Measurements from ENCODE around the gene CYTH4.
"Not testable (repeated sequence)": the region's sequence is repeated elsewhere in the genome, so short reads cannot be mapped to it uniquely, and the experiment has no call there.

CYTH4 gene, protein sequence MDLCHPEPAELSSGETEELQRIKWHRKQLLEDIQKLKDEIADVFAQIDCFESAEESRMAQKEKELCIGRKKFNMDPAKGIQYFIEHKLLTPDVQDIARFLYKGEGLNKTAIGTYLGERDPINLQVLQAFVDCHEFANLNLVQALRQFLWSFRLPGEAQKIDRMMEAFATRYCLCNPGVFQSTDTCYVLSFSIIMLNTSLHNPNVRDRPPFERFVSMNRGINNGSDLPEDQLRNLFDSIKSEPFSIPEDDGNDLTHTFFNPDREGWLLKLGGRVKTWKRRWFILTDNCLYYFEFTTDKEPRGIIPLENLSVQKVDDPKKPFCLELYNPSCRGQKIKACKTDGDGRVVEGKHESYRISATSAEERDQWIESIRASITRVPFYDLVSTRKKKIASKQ
- total RNA-seq: 180 to 392 (median 277) reads per million in 4 experiments

DNA sequence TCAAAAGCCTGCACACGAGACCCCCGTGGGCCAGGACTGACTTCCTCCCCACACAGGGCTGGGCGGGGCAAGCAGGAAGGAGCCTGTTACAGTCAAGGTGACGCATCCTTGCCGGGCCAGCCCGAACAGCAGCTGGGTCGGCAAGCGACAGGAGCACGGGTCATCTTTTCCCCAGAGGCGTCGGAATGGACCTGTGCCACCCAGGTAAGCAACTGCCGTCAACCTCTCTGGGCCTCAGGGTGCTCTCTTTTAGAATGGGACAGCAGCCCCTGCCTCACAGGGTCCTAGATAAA, at the start of gene CYTH4:
TSS of gene CYTH4 (plus strand) at position 124 of the 293 bp plus-strand sequence. CDS start at position 186, 62 bp downstream.
- peak; percentile 68 for DNase-seq

DNA sequence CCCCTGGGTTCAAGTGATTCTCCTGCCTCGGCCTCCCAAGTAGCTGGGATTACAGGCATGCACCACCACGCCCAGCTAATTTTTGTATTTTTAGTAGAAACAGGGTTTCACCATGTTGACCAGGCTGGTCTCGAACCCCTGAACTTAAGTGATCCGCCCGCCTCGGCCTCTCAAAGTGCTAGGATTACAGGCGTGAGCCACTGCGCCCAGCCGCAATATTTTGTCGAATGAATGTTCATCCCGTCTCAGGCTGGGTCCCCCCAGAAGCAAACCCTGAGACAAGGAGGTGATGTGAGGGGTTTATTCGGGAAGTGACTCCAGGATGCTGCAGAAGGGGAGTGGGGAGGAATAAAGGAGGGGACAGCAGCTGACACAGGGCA, 48.9 kb upstream of the CYTH4 start:
- DNase-seq: not testable (repeated sequence)

DNA sequence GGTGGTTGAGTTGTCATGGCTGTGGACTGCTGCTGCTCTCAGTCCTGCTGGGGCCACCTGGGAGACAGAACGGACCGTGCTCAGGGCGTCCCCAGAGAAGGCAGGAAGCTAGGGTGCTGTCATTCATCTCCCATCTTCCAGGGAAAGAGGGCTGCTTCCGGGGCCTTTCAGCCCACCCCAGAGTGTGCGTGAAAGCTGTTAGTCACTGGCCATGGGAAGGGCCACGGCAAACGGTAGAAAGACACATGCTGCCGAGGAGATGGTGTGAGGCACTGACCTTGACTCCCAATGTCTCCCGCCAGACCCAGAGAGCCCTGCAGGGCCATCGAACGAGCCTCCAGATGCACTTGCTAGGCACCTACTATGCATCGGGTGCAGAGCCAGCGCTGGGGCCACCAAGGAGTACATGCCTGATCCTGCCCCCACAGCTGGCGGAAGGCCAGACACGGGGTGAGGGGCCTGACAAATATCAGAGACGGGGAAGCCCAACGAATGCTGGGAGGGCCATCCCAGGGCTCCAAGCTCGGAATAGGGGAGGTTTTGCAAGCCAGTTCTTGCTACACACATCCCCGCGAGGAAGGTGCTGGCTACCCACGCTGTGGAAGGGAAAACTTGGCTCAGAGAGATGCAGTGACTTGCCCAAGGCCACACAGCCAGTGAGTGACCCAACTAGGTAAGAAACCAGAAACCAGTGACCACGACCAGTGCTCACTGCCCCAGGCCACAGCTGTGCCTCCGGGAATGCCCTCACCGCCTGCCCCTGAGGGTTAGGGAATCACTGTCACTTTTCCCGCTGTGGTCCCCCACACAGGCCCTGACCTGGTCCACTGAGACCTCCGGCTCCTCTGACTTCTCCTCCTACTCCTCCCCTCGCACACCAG, 48.3 kb upstream of the CYTH4 start:
- no peak for DNase-seq

DNA sequence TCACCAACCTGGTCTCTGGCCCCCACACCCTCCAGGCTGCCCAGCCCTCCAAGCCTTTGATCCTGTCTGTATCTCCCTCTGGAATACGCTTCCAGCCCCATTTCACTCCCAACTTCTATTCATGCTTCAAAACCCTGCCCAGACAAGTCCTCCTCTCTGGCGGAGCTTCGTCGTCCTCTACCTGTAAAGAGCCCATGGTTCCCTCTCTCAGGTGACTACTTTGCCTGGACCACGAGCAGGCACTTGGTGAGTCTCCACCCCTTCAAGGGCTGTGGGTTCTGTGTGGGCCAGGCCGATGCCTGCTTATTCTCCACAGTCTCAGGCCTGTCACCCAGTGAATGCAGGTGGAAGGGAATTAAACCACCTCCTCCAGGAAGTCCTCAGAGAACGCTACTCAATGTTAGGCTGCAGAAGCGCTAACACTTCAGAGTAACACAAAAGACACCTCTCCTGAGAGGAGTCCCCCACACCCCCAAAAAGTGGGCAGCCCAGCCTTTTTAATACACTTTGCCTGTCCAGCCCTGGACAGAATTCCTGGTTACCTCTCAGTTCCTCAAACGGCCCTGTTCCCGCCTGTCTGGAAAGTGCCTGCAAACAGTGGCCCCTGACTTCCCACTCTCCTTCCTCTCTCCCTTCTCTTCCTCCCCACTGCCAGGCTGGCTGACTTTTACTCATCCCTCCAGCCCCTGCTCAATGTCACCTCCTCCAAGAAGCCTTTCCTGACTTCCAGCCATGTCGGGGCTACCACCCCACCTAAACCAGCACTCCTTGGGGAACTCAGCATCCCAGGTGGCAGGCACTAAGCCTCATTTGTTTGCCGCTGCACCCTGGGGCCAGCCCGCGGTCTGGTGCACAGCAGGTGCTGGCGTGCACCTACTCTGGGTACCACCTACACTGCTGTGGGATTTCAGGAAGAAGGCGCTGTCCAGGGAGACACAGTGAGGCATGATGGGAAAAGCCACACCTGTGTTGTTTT, 47.3 kb upstream of the CYTH4 start:
- no peak for DNase-seq

DNA sequence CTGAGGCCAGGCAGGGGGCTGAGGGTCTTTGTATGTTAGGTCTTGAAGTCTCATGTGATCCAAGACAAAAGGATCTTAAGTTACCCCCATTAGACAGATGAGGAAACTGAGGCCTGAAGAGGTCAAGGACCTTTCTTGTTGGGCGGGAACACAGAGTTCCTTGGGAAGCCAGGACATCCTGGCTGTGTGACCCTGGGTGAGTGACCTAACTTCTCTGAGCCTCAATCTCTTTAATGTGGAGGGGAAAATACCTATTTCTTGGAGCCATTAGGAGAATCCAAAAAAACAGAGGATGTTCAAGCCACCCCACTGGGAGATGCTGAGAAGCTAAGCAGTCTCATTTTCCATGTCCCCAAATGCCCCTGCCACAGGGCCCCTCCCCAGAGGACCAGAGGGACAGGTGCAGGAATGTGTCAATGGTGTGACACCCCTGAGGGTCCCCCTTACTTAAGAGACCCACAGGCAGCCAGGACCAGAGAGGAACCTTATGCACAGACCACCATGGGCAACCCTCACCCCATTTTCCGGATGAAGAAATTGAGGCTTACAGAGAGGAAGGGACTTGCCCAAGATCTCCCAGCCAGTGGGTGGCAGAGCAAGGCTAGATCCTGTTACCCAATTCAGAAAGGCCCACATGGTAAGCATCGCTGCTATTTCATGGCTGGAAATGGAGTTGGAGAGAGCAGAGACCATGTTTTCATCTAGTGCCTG, 46.3 kb upstream of the CYTH4 start:
- no peak for DNase-seq

DNA sequence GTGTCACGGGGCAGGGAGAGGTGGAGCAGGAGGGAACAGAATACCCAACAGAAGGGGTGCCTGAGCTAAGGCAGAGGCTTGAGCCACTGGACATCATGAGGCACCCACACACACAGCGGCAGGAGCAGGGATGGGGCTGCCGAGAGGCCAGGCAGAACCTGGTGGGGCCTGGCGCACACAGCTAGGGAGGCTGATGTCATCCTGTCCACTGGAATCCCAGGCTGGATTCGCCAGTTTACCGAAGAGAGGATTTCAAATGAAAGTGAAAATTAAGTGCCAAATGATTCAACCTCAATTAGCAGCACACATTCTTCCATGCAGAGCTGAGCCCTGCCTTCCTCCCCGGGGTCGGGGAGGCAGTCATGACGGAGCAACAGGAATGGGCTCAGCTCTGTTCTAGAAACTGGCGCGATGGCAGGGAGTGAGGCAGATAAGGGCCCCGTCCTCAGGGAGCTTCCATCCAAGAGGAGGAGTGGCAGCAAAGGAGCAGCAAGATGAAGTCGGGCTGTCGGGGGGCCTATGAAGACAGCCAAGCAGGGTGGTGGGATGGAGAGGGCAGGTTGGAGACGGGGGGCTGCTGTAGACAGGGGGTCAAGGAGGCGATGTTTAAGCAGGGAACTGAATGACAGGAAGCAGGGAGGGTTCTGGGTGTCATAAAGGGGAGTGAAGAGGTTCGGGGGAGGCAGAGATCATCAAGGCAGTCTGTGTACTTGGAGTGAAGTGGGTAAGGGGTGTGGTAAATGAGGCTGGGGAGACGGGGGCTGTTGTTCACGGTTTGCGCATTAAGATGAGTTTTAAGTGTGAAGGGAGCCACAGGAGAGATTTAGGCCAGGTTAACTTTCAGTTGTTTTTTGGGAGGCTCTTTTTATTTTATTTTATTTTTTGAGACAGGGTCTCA, 44.7 kb upstream of the CYTH4 start:
- no peak for DNase-seq

DNA sequence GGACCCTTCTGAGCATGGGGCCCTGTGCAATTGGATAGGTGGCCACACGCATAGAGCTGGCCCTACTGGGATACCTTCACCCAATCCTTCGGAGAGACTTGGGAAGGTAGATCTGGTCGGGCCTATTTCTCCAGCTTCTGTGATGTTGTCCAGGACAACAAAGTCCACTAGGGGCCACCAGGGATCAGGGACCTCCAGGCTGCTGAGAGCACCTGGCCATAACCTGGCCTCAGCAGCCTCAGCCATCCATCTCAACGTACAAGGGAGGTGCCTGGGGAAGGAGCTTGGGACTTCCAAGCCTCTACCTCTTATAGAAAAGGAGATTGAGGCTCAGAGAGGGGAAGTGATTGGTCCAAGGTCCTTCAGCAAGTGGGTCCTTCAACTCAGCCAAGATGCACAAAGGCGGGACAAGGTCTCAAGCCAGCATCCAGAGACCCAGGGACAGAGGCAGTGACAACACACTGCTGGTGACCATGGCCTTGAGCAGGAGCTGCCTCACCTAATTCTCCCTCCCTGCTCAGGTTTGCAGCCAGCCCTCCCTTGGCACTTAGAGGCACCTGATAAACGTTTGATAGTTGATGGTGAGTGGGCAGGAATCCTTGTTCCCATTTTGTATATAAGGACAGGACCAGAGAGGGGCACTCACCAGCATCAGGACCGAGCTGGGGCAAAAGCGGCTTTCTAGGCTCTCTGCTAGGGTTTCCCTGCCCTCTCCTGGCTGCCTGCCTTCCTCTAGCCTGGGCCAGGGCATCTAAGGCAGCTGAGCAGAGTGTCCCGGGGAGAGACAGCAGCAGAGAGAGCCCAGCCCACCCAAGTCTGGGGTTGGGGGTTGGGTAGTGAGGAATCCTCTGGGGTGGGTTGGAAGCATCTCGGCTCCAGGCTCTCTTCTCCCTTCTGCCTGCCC, 42.7 kb upstream of the CYTH4 start:
- no peak for DNase-seq

DNA sequence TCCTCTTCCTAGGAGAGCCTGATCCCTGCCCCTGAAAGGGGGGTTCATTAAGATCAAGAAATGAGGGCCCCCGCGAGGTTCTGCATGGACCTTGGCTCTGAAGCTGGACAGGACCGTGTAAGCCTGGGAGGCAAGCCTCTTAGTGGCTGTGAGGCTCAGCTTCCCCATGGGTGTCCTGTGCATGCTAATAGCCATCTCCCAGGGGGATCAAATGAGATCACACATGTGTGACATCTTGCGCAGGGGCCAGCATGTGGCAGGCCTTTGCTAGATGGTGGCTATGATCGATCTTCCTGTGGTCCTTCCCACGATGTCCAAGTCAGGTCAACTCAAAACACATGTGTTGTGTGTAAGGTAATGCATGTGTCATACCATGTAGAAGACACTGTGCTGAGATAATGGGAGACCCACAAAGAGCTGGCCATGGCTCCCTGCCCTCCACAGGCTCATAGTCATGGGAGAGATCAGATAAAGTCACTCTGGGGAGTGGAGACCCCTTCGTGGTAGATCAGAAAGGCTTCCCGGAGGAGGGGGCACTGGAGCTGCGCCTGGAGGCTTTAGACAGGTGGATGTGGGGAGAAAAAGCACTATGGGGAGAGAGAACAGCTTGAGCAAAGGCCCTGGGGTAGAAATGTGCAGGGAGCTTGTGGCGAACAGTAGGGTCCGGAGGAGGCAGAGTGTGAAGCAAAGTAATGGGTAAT, 41.9 kb upstream of the CYTH4 start:
- no peak for DNase-seq

DNA sequence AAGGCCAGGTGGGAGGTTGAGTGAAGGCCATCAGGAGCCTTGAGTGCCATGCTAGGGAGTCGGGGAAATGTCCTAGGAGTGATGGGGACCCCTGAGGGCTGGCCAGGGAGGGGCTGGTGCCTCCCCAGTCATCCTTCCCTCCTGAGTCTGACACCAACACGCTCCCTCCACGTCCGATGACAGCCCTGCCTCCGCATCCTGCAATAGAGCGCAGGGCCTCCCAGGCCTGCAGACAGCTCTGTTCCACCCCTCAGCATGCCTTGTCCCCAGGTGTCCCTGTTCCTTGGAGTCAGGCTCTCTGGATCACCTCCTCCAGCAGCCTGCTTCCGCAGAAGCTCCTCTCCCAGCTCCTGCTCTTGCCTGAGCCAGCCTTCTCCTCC, 41.4 kb upstream of the CYTH4 start:
- DNase-seq: no peak

DNA sequence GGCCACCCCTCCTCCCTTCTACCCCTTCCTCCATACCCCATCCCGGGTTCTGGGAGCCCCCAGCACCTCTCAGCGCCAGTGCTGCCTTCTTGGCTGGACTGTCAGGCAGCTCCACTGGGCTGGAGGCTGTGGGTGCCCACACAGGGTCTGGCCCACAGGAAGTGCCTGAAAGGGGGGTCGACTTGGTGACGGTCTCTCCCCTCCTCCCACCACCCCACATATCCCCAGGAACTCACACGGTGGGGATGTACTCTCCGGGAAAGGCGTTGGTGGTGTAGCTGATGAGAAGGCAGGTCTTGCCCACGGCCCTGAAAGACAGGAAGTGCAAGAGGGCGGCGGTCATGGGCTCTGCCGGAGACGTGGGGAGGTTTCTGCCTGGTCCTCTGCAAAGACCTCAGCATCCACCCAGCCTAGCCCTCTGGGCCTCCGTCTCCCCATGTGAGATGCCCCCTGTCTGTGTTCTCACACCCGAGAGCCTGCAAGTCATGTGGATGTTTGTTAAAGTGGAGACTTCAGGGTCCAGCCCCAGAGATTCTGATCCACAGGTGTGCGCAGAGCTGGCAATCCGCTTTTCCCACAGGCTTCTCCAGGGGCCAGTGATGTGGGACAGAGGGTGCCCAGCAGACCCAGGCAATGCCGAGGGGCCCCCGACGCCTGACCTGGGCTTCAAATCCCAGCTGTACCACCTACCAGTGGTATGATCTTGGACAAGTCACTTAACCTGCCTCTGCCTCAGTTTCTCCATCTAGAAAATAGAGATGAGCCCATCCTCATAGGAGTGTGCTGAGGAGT, 40.8 kb upstream of the CYTH4 start:
- DNase-seq: no peak

DNA sequence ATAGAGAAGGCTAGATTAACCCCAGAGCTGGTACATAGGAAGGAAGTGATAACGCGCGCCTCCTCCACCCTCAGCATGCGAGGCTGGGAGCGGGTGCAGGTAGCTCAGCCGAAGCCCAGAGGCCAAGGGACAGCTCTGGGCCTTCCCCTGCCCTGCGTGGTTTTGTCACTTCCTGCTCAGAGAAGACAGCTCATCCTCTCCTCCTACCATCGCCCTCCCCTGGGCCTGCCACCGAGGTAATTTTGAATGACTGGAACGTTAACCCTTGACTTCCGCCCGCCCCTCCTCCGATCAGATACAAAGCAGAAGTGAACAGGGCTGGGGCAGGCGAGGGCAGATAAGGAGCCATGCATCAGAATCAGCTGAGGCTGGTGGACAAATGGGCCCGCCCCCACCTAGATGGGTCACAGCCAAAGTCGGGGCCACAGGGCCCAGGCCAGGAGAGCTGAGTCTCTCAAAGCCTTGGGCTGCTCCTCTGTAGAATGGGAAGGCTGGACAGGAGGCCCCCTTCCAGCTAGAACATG, 39.9 kb upstream of the CYTH4 start:
- DNase-seq: peak; percentile 66

DNA sequence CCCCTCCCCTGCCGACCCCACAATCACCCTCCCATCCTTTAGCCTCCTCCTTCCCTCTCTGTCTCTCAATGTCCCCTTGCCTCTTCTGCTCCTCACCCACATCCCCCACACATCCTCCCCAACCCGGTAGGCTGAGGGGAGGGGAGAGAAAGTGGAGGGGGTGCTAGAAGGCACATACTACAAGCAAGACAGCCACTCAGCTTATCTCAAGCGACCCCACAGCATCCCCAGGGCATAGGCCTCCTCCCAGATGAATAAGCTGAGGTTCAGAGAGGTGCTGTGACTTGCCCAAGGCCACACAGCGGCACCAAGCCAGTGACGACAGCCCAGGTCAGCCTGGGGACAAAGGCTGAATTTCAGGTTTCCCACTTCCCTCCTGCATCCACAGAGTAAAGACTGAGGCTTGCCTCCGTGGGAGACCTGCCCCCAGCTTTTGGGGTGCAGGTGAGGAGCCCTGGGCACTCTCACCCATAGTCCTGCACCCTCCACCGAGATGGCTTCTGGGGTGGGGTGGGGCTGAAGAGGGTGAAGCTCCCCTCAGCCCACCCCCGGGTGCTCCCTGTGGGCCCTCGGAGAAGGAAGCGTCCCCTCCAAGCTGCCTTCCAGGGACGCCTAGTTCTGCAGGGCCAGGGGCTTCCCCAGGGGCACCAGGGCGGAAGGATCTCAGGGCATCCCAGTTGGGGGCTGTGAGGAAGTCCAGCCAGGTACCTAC, 38.8 kb upstream of the CYTH4 start:
- no peak for DNase-seq

DNA sequence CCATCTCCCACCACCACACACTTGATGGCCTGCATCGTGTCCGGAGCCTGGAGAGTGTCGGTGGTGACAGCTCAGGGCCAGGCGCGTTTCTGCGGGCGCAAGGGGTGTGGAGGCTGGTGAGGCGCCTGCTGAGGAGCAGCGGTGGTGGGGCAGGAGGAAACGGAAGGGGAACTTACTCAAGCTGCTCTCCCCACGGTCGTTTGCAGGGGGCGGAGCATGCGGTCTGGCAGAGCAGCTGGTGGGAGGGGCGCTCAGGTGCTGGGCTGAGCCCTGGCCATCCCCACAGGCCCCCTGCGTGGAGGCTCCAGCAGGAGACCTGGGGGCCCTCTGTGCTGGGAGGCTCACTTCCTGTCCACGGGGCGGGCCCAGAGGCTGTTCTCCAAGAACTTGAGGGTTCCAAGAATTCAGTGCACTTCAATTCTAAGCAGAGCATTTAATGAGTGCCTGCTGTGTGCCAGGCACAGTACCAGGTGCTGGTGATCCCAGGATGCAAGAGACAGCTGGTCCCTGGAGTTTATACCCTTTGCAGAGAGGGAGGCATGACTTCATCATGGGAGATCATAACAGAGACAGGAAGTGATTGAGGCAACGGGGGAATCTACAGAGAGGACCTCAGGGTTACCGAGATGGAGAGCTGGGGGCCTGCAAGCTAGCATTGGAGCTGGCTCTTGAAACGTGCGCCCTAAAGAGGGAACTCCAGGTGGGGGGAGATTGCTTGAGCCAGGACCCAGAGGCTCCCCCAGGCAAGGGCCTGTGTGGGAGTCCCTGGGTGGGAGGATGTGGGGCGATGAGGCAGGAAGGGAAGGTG, 38.0 kb upstream of the CYTH4 start, which contains the start of gene RAC2:
TSS of gene RAC2 (minus strand) at position 156 of the 808 bp plus-strand sequence. CDS start at position 35, 121 bp downstream.
- peak; percentile 67 for DNase-seq

DNA sequence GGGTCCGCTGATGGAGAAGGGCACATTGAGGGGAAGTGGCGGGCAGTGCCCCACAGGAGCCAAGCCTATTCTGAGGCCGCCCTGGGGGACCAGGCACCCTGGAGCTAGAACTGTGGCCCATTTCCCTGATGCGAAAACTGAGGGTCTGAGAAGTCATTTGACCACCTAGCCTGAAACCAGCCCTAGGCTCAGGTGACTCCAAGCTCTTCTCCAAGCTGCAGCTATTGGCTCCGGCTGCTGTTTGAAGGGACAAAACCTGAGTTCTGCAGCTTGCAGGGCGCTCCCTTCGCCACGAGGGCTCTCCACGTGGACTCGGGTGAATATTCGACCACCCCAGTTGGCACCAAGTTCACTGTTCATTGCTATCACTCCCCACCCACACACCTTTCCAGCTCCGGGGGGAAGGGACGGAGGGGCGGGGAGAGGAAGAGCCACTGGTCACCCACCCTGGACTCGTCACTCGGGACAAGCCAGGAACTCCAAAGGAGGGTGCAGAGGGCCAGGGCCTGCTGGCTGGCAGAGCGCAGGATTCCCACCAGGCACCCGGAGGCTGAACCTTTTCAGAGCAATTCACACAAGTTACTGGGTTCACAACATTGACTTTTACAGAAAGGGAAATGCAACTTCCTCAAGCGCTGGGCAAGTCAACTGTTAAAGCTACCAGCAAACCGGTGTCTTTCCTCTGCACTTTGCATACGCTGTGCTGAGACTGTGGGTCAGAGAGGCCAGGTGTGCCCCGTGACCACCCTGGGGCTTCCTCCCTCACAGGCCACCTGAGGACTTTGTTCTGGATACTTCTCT, 37.2 kb upstream of the CYTH4 start:
- no peak for DNase-seq

DNA sequence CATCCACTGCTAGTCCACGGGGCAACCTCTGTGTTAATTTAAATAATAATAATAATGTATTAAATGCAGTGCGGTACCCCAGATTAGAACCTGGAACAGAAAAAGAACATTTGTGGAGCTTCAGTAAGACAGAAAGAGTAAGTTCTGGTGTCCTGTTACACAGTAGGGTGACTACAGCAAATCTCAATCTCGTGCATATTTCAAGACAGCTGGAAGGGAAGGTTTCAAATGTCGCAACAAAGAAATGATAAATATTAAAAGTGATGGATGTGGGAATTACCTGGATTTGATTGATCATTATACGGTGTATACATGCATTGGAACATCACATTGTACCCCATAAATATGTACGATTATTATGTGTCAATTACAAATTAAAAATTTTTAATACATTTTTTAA, 36.6 kb upstream of the CYTH4 start:
- DNase-seq: no peak

DNA sequence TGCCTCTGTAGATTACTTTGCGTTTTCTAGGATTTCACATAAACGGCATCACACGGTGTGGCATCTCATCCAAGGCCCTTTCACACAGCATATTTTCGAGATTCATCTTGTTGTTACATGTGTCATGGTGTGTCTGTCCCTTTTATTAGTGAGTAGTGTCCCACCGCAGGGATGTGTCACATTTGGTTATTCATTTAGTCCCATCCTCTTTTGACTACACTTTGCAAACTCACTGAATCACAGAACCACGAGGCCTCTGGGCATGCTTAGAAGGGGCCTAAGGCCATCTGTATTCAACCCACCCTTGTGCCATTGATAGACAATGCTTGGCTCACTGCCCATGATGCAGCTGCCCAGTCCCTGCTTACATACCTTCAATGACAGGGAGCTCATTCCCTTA, 34.1 kb upstream of the CYTH4 start:
- DNase-seq: no peak
